HEK293 (cell line): Measurements from ENCODE around the gene HOXD10.

Experiments used
- CTCF ChIA-PET: fragments of 350-600 bp; formaldehyde crosslinking; extraction: SDS; loops from one replicate; lab custom pipeline; 2021; ENCODE audit warnings: antibody characterized with exemption; lab: Yijun Ruan, JAX
- POLR2A ChIA-PET: fragments of 300-600 bp; formaldehyde crosslinking; extraction: SDS; loops from one replicate; lab custom pipeline; 2020; ENCODE audit warnings: antibody characterized with exemption, inconsistent platforms; lab: Yijun Ruan, JAX
- H3K27ac ChIP-seq: fragments of 200-500 bp; sonication (Bioruptor generic); 2 replicates; pipeline ENCODE4 v1.5.1; 2014; ENCODE audit warnings: low read depth, low read length, control low read depth, inconsistent platforms; ENCODE audit errors: extremely low read depth
- H3K36me3 ChIP-seq, 2 experiments: fragments of 200-500 bp in 1 of 2; sonication (Bioruptor generic) in 1 of 2; 1 replicate in 1 of 2; 2 replicates in 1 of 2; pipeline ENCODE4 v1.5.1; 2014 to 2017; ENCODE audit warnings: inconsistent platforms in 2 of 2, low read length in 2 of 2; ENCODE audit not compliant: control insufficient read depth in 2 of 2, insufficient read depth in 1 of 2
- H3K4me1 ChIP-seq: fragments of 200-500 bp; sonication (Bioruptor generic); 2 replicates; pipeline ENCODE4 v1.5.1; 2014; ENCODE audit warnings: mild to moderate bottlenecking, low read length, inconsistent platforms; ENCODE audit not compliant: control insufficient read depth, insufficient read depth
- H3K4me3 ChIP-seq: 2 replicates; pipeline ENCODE4 v1.5.1; 2011; ENCODE audit warnings: low read depth, mild to moderate bottlenecking, control low read depth, low read length, moderate library complexity
- H3K9me3 ChIP-seq: fragments of 200-500 bp; sonication (Bioruptor generic); 2 replicates; pipeline ENCODE4 v1.5.1; 2014; ENCODE audit warnings: low read depth, low read length, inconsistent platforms; ENCODE audit not compliant: control insufficient read depth, insufficient read depth
- KLF8 ChIP-seq: fragments of 450-650 bp; formaldehyde crosslinking; IDR thresholded peaks from 2 replicates; pipeline ENCODE4 v1.5.1; 2016; ENCODE audit warnings: missing biosample characterization, missing genetic modification characterization
- MEIS1 ChIP-seq: sonication (generic); formaldehyde crosslinking; IDR thresholded peaks from 2 replicates; pipeline ENCODE4 v1.8.1; 2022; ENCODE audit warnings: missing genetic modification reagents, mild to moderate bottlenecking, borderline replicate concordance
- OSR2 ChIP-seq: fragments of 450-650 bp; formaldehyde crosslinking; IDR thresholded peaks from 2 replicates; pipeline ENCODE4 v1.5.1; 2016; ENCODE audit warnings: missing biosample characterization, missing genetic modification characterization
- SCRT1 ChIP-seq: fragments of 450-650 bp; formaldehyde crosslinking; IDR thresholded peaks from 2 replicates; pipeline ENCODE4 v1.5.1; 2016; ENCODE audit warnings: missing biosample characterization, missing genetic modification characterization, borderline replicate concordance
- SP2 ChIP-seq: fragments of 450-650 bp; formaldehyde crosslinking; IDR thresholded peaks from 2 replicates; pipeline ENCODE4 v1.5.1; 2016; ENCODE audit warnings: missing biosample characterization, missing genetic modification characterization
- YY1 ChIP-seq: fragments of 450-650 bp; formaldehyde crosslinking; IDR thresholded peaks from 2 replicates; pipeline ENCODE4 v1.5.1; 2018; ENCODE audit warnings: missing biosample characterization, missing genetic modification characterization
- ZBTB20 ChIP-seq: fragments of 450-650 bp; formaldehyde crosslinking; IDR thresholded peaks from 2 replicates; pipeline ENCODE4 v1.5.1; 2016; ENCODE audit warnings: missing biosample characterization, missing genetic modification characterization
- ZFP41 ChIP-seq: fragments of 450-650 bp; formaldehyde crosslinking; IDR thresholded peaks from 2 replicates; pipeline ENCODE4 v1.5.1; 2016; ENCODE audit warnings: missing biosample characterization, missing genetic modification characterization, borderline replicate concordance
- ZNF175 ChIP-seq: fragments of 450-650 bp; formaldehyde crosslinking; IDR thresholded peaks from 2 replicates; pipeline ENCODE4 v1.5.1; 2016; ENCODE audit warnings: missing biosample characterization, missing genetic modification characterization
- ZNF248 ChIP-seq: fragments of 450-650 bp; formaldehyde crosslinking; IDR thresholded peaks from 2 replicates; pipeline ENCODE4 v1.5.1; 2017; ENCODE audit warnings: missing biosample characterization, missing genetic modification characterization
- ZNF266 ChIP-seq: fragments of 450-650 bp; formaldehyde crosslinking; IDR thresholded peaks from 2 replicates; pipeline ENCODE4 v1.5.1; 2016; ENCODE audit warnings: missing biosample characterization, missing genetic modification characterization, low read depth
- ZNF324 ChIP-seq: fragments of 450-650 bp; formaldehyde crosslinking; IDR thresholded peaks from 2 replicates; pipeline ENCODE4 v1.5.1; 2016; ENCODE audit warnings: missing biosample characterization, missing genetic modification characterization
- ZNF426 ChIP-seq: fragments of 450-650 bp; formaldehyde crosslinking; IDR thresholded peaks from 2 replicates; pipeline ENCODE4 v1.5.1; 2017; ENCODE audit warnings: missing biosample characterization, missing genetic modification characterization, mild to moderate bottlenecking, inconsistent platforms, moderate library complexity
- ZNF544 ChIP-seq: fragments of 450-650 bp; formaldehyde crosslinking; IDR thresholded peaks from 2 replicates; pipeline ENCODE4 v1.5.0; 2017; ENCODE audit warnings: missing biosample characterization, missing genetic modification characterization
- ZNF660 ChIP-seq: fragments of 450-650 bp; IDR thresholded peaks from 2 replicates; pipeline ENCODE4 v1.5.1; 2018; ENCODE audit warnings: missing biosample characterization, mild to moderate bottlenecking, missing genetic modification characterization
- ZNF76 ChIP-seq: fragments of 450-650 bp; formaldehyde crosslinking; IDR thresholded peaks from 2 replicates; pipeline ENCODE4; 2016; ENCODE audit warnings: low read depth, missing biosample characterization, missing genetic modification characterization, borderline replicate concordance
- ZNF785 ChIP-seq: fragments of 450-650 bp; formaldehyde crosslinking; IDR thresholded peaks from 2 replicates; pipeline ENCODE4 v1.5.1; 2016; ENCODE audit warnings: missing biosample characterization, missing genetic modification characterization
- ZNF837 ChIP-seq: fragments of 450-650 bp; formaldehyde crosslinking; IDR thresholded peaks from 2 replicates; pipeline ENCODE4 v1.5.1; 2016; ENCODE audit warnings: missing biosample characterization, missing genetic modification characterization
- ZSCAN4 ChIP-seq: fragments of 450-650 bp; formaldehyde crosslinking; IDR thresholded peaks from 2 replicates; pipeline ENCODE4 v1.5.1; 2017; ENCODE audit warnings: missing biosample characterization, missing genetic modification characterization
- TF ChIP-seq, protein P1 (sequence below): fragments of 450-650 bp; formaldehyde crosslinking; IDR thresholded peaks from 2 replicates; pipeline ENCODE4 v1.5.1; 2016; ENCODE audit warnings: missing biosample characterization, missing genetic modification characterization
- TF ChIP-seq, protein P2 (sequence below): fragments of 450-650 bp; formaldehyde crosslinking; IDR thresholded peaks from 2 replicates; pipeline ENCODE4 v1.5.1; 2017; ENCODE audit warnings: missing biosample characterization, missing genetic modification characterization
- TF ChIP-seq, protein P3 (sequence below): fragments of 450-650 bp; formaldehyde crosslinking; IDR thresholded peaks from 2 replicates; pipeline ENCODE4 v1.5.1; 2016; ENCODE audit warnings: missing biosample characterization, missing genetic modification characterization

Gene HOXD10

GRCh38 chr2:176107731-176108181 lies 8.8 kb upstream of the HOXD10 start (continued):
- TF ChIP-seq ZNF426 (tag by site-specific recombination) (no peak), SCRT1 (tag by site-specific recombination) (no peak), KLF8 (tag by site-specific recombination) (no peak), SP2 (no peak), ZNF660 (tag by site-specific recombination) (no peak), YY1 (no peak), OSR2 (tag by site-specific recombination) (no peak)
- TF ChIP-seq, protein P1, sequence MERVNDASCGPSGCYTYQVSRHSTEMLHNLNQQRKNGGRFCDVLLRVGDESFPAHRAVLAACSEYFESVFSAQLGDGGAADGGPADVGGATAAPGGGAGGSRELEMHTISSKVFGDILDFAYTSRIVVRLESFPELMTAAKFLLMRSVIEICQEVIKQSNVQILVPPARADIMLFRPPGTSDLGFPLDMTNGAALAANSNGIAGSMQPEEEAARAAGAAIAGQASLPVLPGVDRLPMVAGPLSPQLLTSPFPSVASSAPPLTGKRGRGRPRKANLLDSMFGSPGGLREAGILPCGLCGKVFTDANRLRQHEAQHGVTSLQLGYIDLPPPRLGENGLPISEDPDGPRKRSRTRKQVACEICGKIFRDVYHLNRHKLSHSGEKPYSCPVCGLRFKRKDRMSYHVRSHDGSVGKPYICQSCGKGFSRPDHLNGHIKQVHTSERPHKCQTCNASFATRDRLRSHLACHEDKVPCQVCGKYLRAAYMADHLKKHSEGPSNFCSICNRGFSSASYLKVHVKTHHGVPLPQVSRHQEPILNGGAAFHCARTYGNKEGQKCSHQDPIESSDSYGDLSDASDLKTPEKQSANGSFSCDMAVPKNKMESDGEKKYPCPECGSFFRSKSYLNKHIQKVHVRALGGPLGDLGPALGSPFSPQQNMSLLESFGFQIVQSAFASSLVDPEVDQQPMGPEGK (tag by site-specific recombination), result no peak
- TF ChIP-seq, protein P2, sequence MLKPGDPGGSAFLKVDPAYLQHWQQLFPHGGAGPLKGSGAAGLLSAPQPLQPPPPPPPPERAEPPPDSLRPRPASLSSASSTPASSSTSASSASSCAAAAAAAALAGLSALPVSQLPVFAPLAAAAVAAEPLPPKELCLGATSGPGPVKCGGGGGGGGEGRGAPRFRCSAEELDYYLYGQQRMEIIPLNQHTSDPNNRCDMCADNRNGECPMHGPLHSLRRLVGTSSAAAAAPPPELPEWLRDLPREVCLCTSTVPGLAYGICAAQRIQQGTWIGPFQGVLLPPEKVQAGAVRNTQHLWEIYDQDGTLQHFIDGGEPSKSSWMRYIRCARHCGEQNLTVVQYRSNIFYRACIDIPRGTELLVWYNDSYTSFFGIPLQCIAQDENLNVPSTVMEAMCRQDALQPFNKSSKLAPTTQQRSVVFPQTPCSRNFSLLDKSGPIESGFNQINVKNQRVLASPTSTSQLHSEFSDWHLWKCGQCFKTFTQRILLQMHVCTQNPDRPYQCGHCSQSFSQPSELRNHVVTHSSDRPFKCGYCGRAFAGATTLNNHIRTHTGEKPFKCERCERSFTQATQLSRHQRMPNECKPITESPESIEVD (tag by site-specific recombination), result no peak
- TF ChIP-seq, protein P3, sequence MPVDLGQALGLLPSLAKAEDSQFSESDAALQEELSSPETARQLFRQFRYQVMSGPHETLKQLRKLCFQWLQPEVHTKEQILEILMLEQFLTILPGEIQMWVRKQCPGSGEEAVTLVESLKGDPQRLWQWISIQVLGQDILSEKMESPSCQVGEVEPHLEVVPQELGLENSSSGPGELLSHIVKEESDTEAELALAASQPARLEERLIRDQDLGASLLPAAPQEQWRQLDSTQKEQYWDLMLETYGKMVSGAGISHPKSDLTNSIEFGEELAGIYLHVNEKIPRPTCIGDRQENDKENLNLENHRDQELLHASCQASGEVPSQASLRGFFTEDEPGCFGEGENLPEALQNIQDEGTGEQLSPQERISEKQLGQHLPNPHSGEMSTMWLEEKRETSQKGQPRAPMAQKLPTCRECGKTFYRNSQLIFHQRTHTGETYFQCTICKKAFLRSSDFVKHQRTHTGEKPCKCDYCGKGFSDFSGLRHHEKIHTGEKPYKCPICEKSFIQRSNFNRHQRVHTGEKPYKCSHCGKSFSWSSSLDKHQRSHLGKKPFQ, result no peak
- TF ChIP-seq, all 188 proteins: peak for 0

DNA sequence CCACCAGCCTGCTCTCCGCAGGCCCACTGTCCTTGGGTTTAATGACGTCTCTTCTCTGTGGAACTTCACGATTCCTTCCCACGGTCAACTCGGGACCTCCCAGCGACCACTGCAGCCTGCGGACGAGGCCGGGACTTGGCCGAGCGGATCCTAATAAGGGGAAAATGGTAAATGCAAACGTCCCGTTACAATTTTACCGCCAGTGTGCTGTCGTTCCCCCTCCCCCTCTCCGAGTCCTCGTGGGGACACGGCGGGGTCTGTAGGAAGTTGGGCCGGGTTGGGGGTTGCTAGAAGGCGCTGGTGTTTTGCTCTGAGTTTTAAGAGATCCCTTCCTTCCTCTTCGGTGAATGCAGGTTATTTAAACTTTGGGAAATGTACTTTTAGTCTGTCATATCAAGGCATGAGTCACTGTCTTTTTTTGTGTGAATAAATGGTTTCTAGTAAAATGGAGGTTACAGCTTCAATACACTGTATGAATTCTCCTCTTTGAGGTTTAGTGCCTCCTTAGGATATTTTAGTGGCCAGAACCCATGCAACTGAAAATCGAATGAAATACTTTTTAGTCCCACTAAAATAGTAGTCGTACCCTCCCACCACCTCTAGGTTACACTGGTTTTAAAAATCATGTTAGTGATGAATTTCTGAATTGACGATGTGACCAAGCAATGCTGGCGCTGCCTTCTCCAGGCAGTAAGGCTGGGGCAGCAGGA lies 7.2 kb upstream of the HOXD10 start:
- 0 out of 2 replicates have a peak, but pooled peaks cover 2% of the 10 kb centered on the region for H3K4me1 ChIP-seq
- ChIA-PET POLR2A (interaction anchor here (1.5 kb wide), 1 partner anchor 12 kb away, joined by 10 read pairs; no protein-coding TSS in a partner anchor), CTCF (interaction anchor here (0.7 to 2.5 kb wide), 3 partner anchors 17 to 346 kb away, joined by 3 to 19 read pairs (median 3); no protein-coding TSS in a partner anchor)
- H3K27ac ChIP-seq, result peak overlapping the region; percentile 100
- H3K9me3 ChIP-seq, result no peaks in the 10 kb centered on the region
- H3K4me3 ChIP-seq, result peak overlapping the region; percentile 74
- peaks cover 17 to 56% of the 10 kb centered on the region in 2 experiments for H3K36me3 ChIP-seq
- TF ChIP-seq ZNF76 (tag by site-specific recombination) (peak; percentile 45; the same call in 1 of the 2 replicates), ZNF544 (no peak)

DNA sequence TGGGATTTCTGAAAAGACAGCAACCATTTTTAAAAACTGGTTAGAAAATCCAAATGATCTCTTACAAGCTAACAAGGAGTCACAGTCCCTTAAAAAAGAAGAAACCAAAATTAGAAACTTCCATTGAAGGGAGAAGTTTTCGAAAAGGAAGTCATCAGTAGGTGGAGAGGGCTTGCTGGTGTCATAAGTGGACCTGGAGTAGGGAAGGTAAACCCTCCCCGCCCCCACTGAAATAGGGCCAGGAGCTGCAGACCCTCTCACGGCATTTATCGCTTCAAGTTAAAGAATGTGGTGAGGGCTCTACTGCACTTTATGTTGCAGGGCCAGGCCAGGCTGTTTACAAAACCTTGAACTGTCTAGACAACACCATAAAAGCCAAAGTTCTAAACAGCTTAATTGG lies 6.6 kb upstream of the HOXD10 start:
- H3K4me3 ChIP-seq, result peak overlapping the region; percentile 74; the same call in 1 of the 2 replicates
- 0 out of 2 replicates have a peak, but pooled peaks cover 2% of the 10 kb centered on the region for H3K4me1 ChIP-seq
- no peaks in the 10 kb centered on the region for H3K9me3 ChIP-seq
- POLR2A ChIA-PET, result no interaction called here
- H3K36me3 ChIP-seq, result peaks cover 17 to 62% of the 10 kb centered on the region in 2 experiments
- no peak overlapping the region; the same call in 1 of the 2 replicates for H3K27ac ChIP-seq
- CTCF ChIA-PET, result interaction anchor here (0.7 to 2.7 kb wide), 6 partner anchors 12 to 544 kb away, joined by 3 to 19 read pairs (median 6); partner anchors contain the start of gene HOXD9
- no peak for TF ChIP-seq ZNF175 (tag by site-specific recombination)
- TF ChIP-seq ZNF785 (tag by site-specific recombination), result no peak
- TF ChIP-seq ZNF266, result no peak
- no peak for TF ChIP-seq ZFP41 (tag by site-specific recombination)
- no peak for TF ChIP-seq ZNF324 (tag by site-specific recombination)
- no peak for TF ChIP-seq ZNF837 (tag by site-specific recombination)
- TF ChIP-seq MEIS1, result no peak
- no peak for TF ChIP-seq ZSCAN4 (tag by site-specific recombination)
- no peak for TF ChIP-seq ZBTB20 (tag by site-specific recombination)
- TF ChIP-seq ZNF248 (tag by site-specific recombination), result no peak
